Stomach smooth muscle (tissue), 2 donors: Measurements from ENCODE around the gene RIC3.

Experiments used
- H3K27ac ChIP-seq: one replicate; pipeline ENCODE4 v1.7.0; 2013; ENCODE audit warnings: mild to moderate bottlenecking, low read length, inconsistent platforms
- H3K27me3 ChIP-seq, 2 donors: one replicate each; pipeline ENCODE4 v1.7.0; 2013; ENCODE audit warnings: low read length in 2 of 2; ENCODE audit not compliant: insufficient read depth in 2 of 2, control insufficient read depth in 1 of 2
- H3K36me3 ChIP-seq, 2 donors: one replicate each; pipeline ENCODE4 v1.7.0; 2013; ENCODE audit warnings: low read length in 2 of 2; ENCODE audit not compliant: control insufficient read depth in 2 of 2, insufficient read depth in 2 of 2
- H3K4me1 ChIP-seq: one replicate; pipeline ENCODE4 v1.7.0; 2013; ENCODE audit warnings: low read length; ENCODE audit not compliant: control insufficient read depth, insufficient read depth
- H3K4me3 ChIP-seq, 2 donors: one replicate each; pipeline ENCODE4 v1.7.0; 2013; ENCODE audit warnings: low read length in 2 of 2
- H3K9ac ChIP-seq, 2 donors: one replicate each; pipeline ENCODE4 v1.7.0; 2013; ENCODE audit warnings: low read length in 2 of 2, mild to moderate bottlenecking in 1 of 2
- H3K9me3 ChIP-seq, 2 donors: one replicate each; pipeline ENCODE4 v1.7.0; 2013; ENCODE audit warnings: low read length in 2 of 2; ENCODE audit not compliant: control insufficient read depth in 2 of 2
- donor health status: healthy.
- donor health status: Pancreatic carcinoma.

The RIC3 gene

GRCh38 chr11:8097062-8097461, 71.8 kb downstream of the RIC3 start:
- no peak overlapping the region for H3K4me3 ChIP-seq
- H3K27me3 ChIP-seq: no peaks in the 10 kb centered on the region
- no peak overlapping the region for H3K27ac ChIP-seq
- no peaks in the 10 kb centered on the region for H3K9me3 ChIP-seq
- H3K36me3 ChIP-seq: peaks cover 22 to 38% of the 10 kb centered on the region in 2 donors
- H3K4me1 ChIP-seq: peaks cover 8% of the 10 kb centered on the region
- no peak overlapping the region for H3K9ac ChIP-seq

- H3K9ac ChIP-seq: peak overlapping the region in 1 of 2 donors; percentile 13
- H3K27ac ChIP-seq: no peak overlapping the region
- H3K27me3 ChIP-seq: no peaks in the 10 kb centered on the region
- peaks cover 8% of the 10 kb centered on the region for H3K4me1 ChIP-seq
- H3K36me3 ChIP-seq: peaks cover 19 to 34% of the 10 kb centered on the region in 2 donors
- no peaks in the 10 kb centered on the region for H3K9me3 ChIP-seq
- no peak overlapping the region for H3K4me3 ChIP-seq
Observed at GRCh38 chr11:8096575-8096974, 72.2 kb downstream of the RIC3 start.

- peaks cover 19 to 30% of the 10 kb centered on the region in 2 donors for H3K36me3 ChIP-seq
- no peaks in the 10 kb centered on the region for H3K9me3 ChIP-seq
- peaks cover 8% of the 10 kb centered on the region for H3K4me1 ChIP-seq
- no peak overlapping the region for H3K27ac ChIP-seq
- peak overlapping the region in 1 of 2 donors; percentile 42 for H3K9ac ChIP-seq
- no peak overlapping the region for H3K4me3 ChIP-seq
- no peaks in the 10 kb centered on the region for H3K27me3 ChIP-seq
Observed at GRCh38 chr11:8095806-8096522, 72.9 kb downstream of the RIC3 start.

GRCh38 chr11:8095371-8095770, 73.5 kb downstream of the RIC3 start:
- no peak overlapping the region for H3K9ac ChIP-seq
- peaks cover 14 to 25% of the 10 kb centered on the region in 2 donors for H3K36me3 ChIP-seq

GRCh38 chr11:8094656-8095055, 74.2 kb downstream of the RIC3 start:
- no peaks in the 10 kb centered on the region for H3K9me3 ChIP-seq
- no peak overlapping the region for H3K4me3 ChIP-seq
- H3K27ac ChIP-seq: no peak overlapping the region
- peaks cover 8% of the 10 kb centered on the region for H3K4me1 ChIP-seq
- H3K9ac ChIP-seq: no peak overlapping the region
- no peaks in the 10 kb centered on the region for H3K27me3 ChIP-seq
- H3K36me3 ChIP-seq: peaks cover 8 to 19% of the 10 kb centered on the region in 2 donors

More at GRCh38 chr11:8095371-8095770, 73.5 kb downstream of the RIC3 start:
- Histone ChIP-seq H3K4me3 (no peak overlapping the region), H3K27ac (no peak overlapping the region), H3K9me3 (no peaks in the 10 kb centered on the region), H3K27me3 (no peaks in the 10 kb centered on the region), H3K4me1 (peaks cover 8% of the 10 kb centered on the region)

GRCh38 chr11:8093931-8094575, 74.8 kb downstream of the RIC3 start:
- Histone ChIP-seq H3K27ac (no peak overlapping the region), H3K9ac (no peak overlapping the region), H3K9me3 (no peaks in the 10 kb centered on the region), H3K4me3 (no peak overlapping the region), H3K27me3 (no peaks in the 10 kb centered on the region), H3K36me3 (peaks cover 8 to 18% of the 10 kb centered on the region in 2 donors), H3K4me1 (peaks cover 8% of the 10 kb centered on the region)

GRCh38 chr11:8092587-8093424, 76.0 kb downstream of the RIC3 start:
- H3K27ac ChIP-seq: no peak overlapping the region
- H3K9ac ChIP-seq: no peak overlapping the region
- no peak overlapping the region for H3K4me3 ChIP-seq
- no peaks in the 10 kb centered on the region for H3K9me3 ChIP-seq
- no peaks in the 10 kb centered on the region for H3K27me3 ChIP-seq
- H3K4me1 ChIP-seq: peaks cover 8% of the 10 kb centered on the region
- peaks cover 2 to 18% of the 10 kb centered on the region in 2 donors for H3K36me3 ChIP-seq

GRCh38 chr11:8091721-8092120, 77.1 kb downstream of the RIC3 start:
- no peak overlapping the region for H3K4me3 ChIP-seq
- H3K36me3 ChIP-seq: peaks cover 2 to 13% of the 10 kb centered on the region in 2 donors
- no peaks in the 10 kb centered on the region for H3K9me3 ChIP-seq
- peaks cover 8% of the 10 kb centered on the region for H3K4me1 ChIP-seq
- no peaks in the 10 kb centered on the region for H3K27me3 ChIP-seq
- H3K27ac ChIP-seq: no peak overlapping the region
- no peak overlapping the region for H3K9ac ChIP-seq

- no peak overlapping the region for H3K4me3 ChIP-seq
- H3K9me3 ChIP-seq: no peaks in the 10 kb centered on the region
- H3K9ac ChIP-seq: no peak overlapping the region
- peaks cover 2 to 8% of the 10 kb centered on the region in 2 donors for H3K36me3 ChIP-seq
- no peaks in the 10 kb centered on the region for H3K27me3 ChIP-seq
- peaks cover 17% of the 10 kb centered on the region for H3K4me1 ChIP-seq
- no peak overlapping the region for H3K27ac ChIP-seq
Observed at GRCh38 chr11:8090756-8091155, 78.1 kb downstream of the RIC3 start.

- no peaks in the 10 kb centered on the region for H3K27me3 ChIP-seq
- peaks cover under 1 to 8% of the 10 kb centered on the region in 2 donors for H3K36me3 ChIP-seq
- H3K4me3 ChIP-seq: no peak overlapping the region
- H3K27ac ChIP-seq: no peak overlapping the region
- H3K9ac ChIP-seq: no peak overlapping the region
- peaks cover 19% of the 10 kb centered on the region for H3K4me1 ChIP-seq
- H3K9me3 ChIP-seq: no peaks in the 10 kb centered on the region
Observed at GRCh38 chr11:8089791-8090510, 78.9 kb downstream of the RIC3 start.
